H9 (cell line): ENCODE data around the gene SPTBN5. TPM values are rescaled to one million over a fixed set of nuclear protein-coding genes. Genes with fewer than 3 reads are reported as not detected.

Experiments
- DNase-seq: peaks from one replicate; pipeline ENCODE4 v3.0.0-alpha.2; 2017
- H2AFZ ChIP-seq: one replicate; pipeline ENCODE4 v1.6.1; 2013; ENCODE audit warnings: mild to moderate bottlenecking, low read length, control low read depth, moderate library complexity
- H2AK5ac ChIP-seq: 2 replicates; pipeline ENCODE4 v1.6.1; 2013; ENCODE audit warnings: low read length, control low read depth, mixed read lengths; ENCODE audit not compliant: insufficient read length
- H2BK120ac ChIP-seq: one replicate; pipeline ENCODE4 v1.6.1; 2013; ENCODE audit warnings: low read depth, mild to moderate bottlenecking, low read length, control low read depth, inconsistent platforms; ENCODE audit not compliant: poor library complexity, severe bottlenecking
- H2BK12ac ChIP-seq: 2 replicates; pipeline ENCODE4 v1.6.1; 2013; ENCODE audit warnings: low read length, control low read depth, mixed read lengths, low read depth; ENCODE audit not compliant: insufficient read length
- H2BK15ac ChIP-seq: 2 replicates; pipeline ENCODE4 v1.6.1; 2013; ENCODE audit warnings: low read depth, low read length, control low read depth
- H2BK20ac ChIP-seq: one replicate; pipeline ENCODE4 v1.6.1; 2013; ENCODE audit warnings: low read depth, mild to moderate bottlenecking, low read length, control low read depth, inconsistent platforms; ENCODE audit not compliant: poor library complexity, severe bottlenecking
- H2BK5ac ChIP-seq: 2 replicates; pipeline ENCODE4 v1.6.1; 2013; ENCODE audit warnings: low read length, control low read depth, mixed read lengths; ENCODE audit not compliant: insufficient read length
- H3K14ac ChIP-seq: 2 replicates; pipeline ENCODE4 v1.6.1; 2013; ENCODE audit warnings: low read length, control low read depth; ENCODE audit not compliant: insufficient read depth
- H3K18ac ChIP-seq: 2 replicates; pipeline ENCODE4 v1.6.1; 2013; ENCODE audit warnings: low read depth, mild to moderate bottlenecking, mixed read lengths, low read length, control low read depth; ENCODE audit not compliant: insufficient read length
- H3K23ac ChIP-seq: 2 replicates; pipeline ENCODE4 v1.6.1; 2013; ENCODE audit warnings: low read length, control low read depth, mixed read lengths, low read depth; ENCODE audit not compliant: insufficient read length
- H3K23me2 ChIP-seq: 2 replicates; pipeline ENCODE4 v1.6.1; 2013; ENCODE audit warnings: low read depth, mild to moderate bottlenecking, mixed read lengths, low read length, control low read depth; ENCODE audit not compliant: insufficient read length, poor library complexity, severe bottlenecking
- H3K27ac ChIP-seq: 2 replicates; pipeline ENCODE4 v1.5.1; 2013; ENCODE audit warnings: low read length, control low read depth, mixed read lengths, low read depth; ENCODE audit not compliant: insufficient read length
- H3K27me3 ChIP-seq: 2 replicates; pipeline ENCODE4 v1.6.1; 2013; ENCODE audit warnings: low read length, control low read depth, inconsistent platforms; ENCODE audit not compliant: insufficient read depth
- H3K4ac ChIP-seq: 2 replicates; pipeline ENCODE4 v1.6.1; 2013; ENCODE audit warnings: low read depth, mild to moderate bottlenecking, control low read depth, inconsistent platforms, low read length, moderate library complexity
- H3K4me1 ChIP-seq: 2 replicates; pipeline ENCODE4 v1.6.1; 2013; ENCODE audit warnings: low read length, control low read depth, inconsistent platforms; ENCODE audit not compliant: insufficient read depth
- H3K4me2 ChIP-seq: 2 replicates; pipeline ENCODE4 v1.6.1; 2013; ENCODE audit warnings: low read length, control low read depth, mixed read lengths; ENCODE audit not compliant: insufficient read length, insufficient read depth
- H3K56ac ChIP-seq: 2 replicates; pipeline ENCODE4 v1.6.1; 2013; ENCODE audit warnings: low read depth, mild to moderate bottlenecking, mixed read lengths, low read length, control low read depth; ENCODE audit not compliant: insufficient read length
- H3K79me1 ChIP-seq: 2 replicates; pipeline ENCODE4 v1.6.1; 2013; ENCODE audit warnings: low read depth, mild to moderate bottlenecking, moderate library complexity, low read length, control low read depth, inconsistent platforms; ENCODE audit not compliant: insufficient read depth, poor library complexity, severe bottlenecking
- H3K79me2 ChIP-seq: 2 replicates; pipeline ENCODE4 v1.6.1; 2013; ENCODE audit warnings: low read length, control low read depth, inconsistent platforms; ENCODE audit not compliant: insufficient read depth
- H3K9ac ChIP-seq: 2 replicates; pipeline ENCODE4 v1.6.1; 2013; ENCODE audit warnings: low read length, control low read depth, mixed read lengths; ENCODE audit not compliant: insufficient read length; ENCODE audit errors: extremely low read depth
- H3K9me3 ChIP-seq: one replicate; pipeline ENCODE4 v1.6.1; 2013; ENCODE audit warnings: low read depth, low read length, inconsistent platforms; ENCODE audit not compliant: control insufficient read depth
- H3T11ph ChIP-seq: one replicate; pipeline ENCODE4 v1.6.1; 2013; ENCODE audit warnings: mild to moderate bottlenecking, low read length, control low read depth, inconsistent platforms
- H4K20me1 ChIP-seq: one replicate; pipeline ENCODE4 v1.6.1; 2013; ENCODE audit not compliant: control insufficient read depth, insufficient read length, insufficient read depth
- H4K5ac ChIP-seq: 2 replicates; pipeline ENCODE4 v1.6.1; 2013; ENCODE audit warnings: low read depth, mild to moderate bottlenecking, mixed read lengths, low read length, control low read depth; ENCODE audit not compliant: insufficient read length
- H4K8ac ChIP-seq: replicated peaks from 2 replicates; pipeline ENCODE4 v1.6.1; 2013; ENCODE audit warnings: low read length, control low read depth, mixed read lengths, low read depth; ENCODE audit not compliant: insufficient read length
- H4K91ac ChIP-seq: 2 replicates; pipeline ENCODE4 v1.6.1; 2013; ENCODE audit warnings: low read depth, mild to moderate bottlenecking, moderate library complexity, mixed read lengths, low read length, control low read depth; ENCODE audit not compliant: insufficient read length
- H3K27ac Mint-ChIP-seq, 3 experiments: 2 replicates in 2 of 3; 3 replicates in 1 of 3; pipeline ENCODE4 v1.8.0; 2020 to 2021; ENCODE audit warnings: mixed read lengths in 3 of 3, mild to moderate bottlenecking in 1 of 3, moderate library complexity in 1 of 3
- H3K27me3 Mint-ChIP-seq: 2 replicates; pipeline ENCODE4 v1.8.0; 2021; ENCODE audit warnings: low read depth, mild to moderate bottlenecking, moderate library complexity, mixed read lengths
- H3K36me3 Mint-ChIP-seq, 3 experiments: 2 replicates in 2 of 3; 3 replicates in 1 of 3; pipeline ENCODE4 v1.8.0; 2020 to 2021; ENCODE audit warnings: low read depth in 3 of 3, mixed read lengths in 3 of 3; ENCODE audit not compliant: insufficient read depth in 1 of 3
- H3K4me1 Mint-ChIP-seq, 2 experiments: 2 replicates each; pipeline ENCODE4 v1.8.0; 2020; ENCODE audit warnings: mixed read lengths in 2 of 2
- H3K4me3 Mint-ChIP-seq, 2 experiments: 2 replicates in 1 of 2; 3 replicates in 1 of 2; pipeline ENCODE4 v1.8.0; 2020 to 2021; ENCODE audit warnings: mild to moderate bottlenecking in 2 of 2, mixed read lengths in 2 of 2, moderate library complexity in 1 of 2
- H3K9me3 Mint-ChIP-seq, 2 experiments: 2 replicates in 1 of 2; 3 replicates in 1 of 2; pipeline ENCODE4 v1.8.0; 2020; ENCODE audit warnings: mild to moderate bottlenecking in 2 of 2, mixed read lengths in 2 of 2, moderate library complexity in 1 of 2
- CTCF ChIP-seq: fragments of 200-600 bp; sonication (generic); conservative IDR thresholded peaks from 3 replicates; pipeline ENCODE4 v1.8.0; 2021; ENCODE audit warnings: antibody characterized with exemption, mild to moderate bottlenecking
- WGBS: extraction: QIAGEN DNeasy Blood & Tissue Kit; methylation state at CpG from one replicate; pipeline ENCODE4 v1.1.7; 2013; ENCODE audit warnings: missing lambda C conversion rate, low lambda C conversion rate, mixed read lengths; ENCODE audit not compliant: insufficient read length; ENCODE audit errors: extremely low coverage; 5-methylcytosine and 5-hydroxymethylcytosine counted together
- total RNA-seq: library from RNA; stranded (reverse); gene quantifications from 2 replicates; pipeline ENCODE4 v1.2.1, GENCODE V29; 2021

Gene SPTBN5
- total RNA-seq, 1 experiment from 2014 or later: 0.90 TPM

DNA sequence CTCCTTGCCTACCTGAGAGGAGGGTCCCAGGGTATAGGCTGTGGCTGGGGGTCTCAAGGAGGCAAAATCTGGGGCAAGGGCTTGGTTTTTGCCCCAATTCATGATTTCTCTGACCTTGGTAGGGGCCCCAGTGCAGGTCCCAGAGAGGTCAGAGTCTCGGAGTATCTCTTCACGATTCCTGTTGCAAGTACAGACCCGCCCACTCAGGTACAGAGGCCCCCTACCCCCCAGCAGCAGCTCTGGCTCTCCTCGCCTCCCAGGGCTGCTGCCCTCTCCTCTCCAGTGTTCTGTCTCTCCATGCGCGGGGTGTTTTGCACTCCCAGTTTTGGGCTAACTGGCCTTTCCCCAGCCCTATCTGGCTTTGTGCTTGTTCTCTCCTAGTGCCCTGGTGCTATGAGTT is 71.4 kb downstream of the SPTBN5 start:
- Histone ChIP-seq H3K27ac (no peak overlapping the region), H3K9ac (no peak overlapping the region), H3K56ac (no peak overlapping the region), H3K23me2 (peaks cover 3% of the 10 kb centered on the region), H3K4ac (no peak overlapping the region), H3K4me1 (no peaks in the 10 kb centered on the region), H4K20me1 (no peaks in the 10 kb centered on the region), H4K5ac (no peak overlapping the region), H3K27me3 (no peaks in the 10 kb centered on the region), H3K18ac (no peak overlapping the region), H3K4me2 (no peak overlapping the region), H3K79me2 (no peaks in the 10 kb centered on the region), H2BK5ac (no peak overlapping the region), H2BK120ac (no peak overlapping the region), H2AFZ (no peak overlapping the region), H2BK15ac (no peak overlapping the region), H3T11ph (no peak overlapping the region), H3K9me3 (no peaks in the 10 kb centered on the region), H3K79me1 (no peaks in the 10 kb centered on the region), H2AK5ac (no peak overlapping the region), H2BK12ac (no peak overlapping the region), H2BK20ac (no peak overlapping the region), H4K8ac (no peak overlapping the region), H4K91ac (no peak overlapping the region), H3K23ac (no peak overlapping the region), H3K14ac (no peak overlapping the region)
- DNase-seq: no peak
- Mint-ChIP-seq H3K27me3 (no peaks in the 10 kb centered on the region), H3K27ac (peak overlapping the region in 1 of 3 experiments; percentile 88; a peak in 1 of 7 replicates), H3K4me3 (no peak overlapping the region), H3K4me1 (peaks cover 4 to 12% of the 10 kb centered on the region in 2 experiments; a peak in 3 of 4 replicates), H3K36me3 (peaks cover 3 to 12% (median 4%) of the 10 kb centered on the region in 3 experiments; a peak in 5 of 7 replicates), H3K9me3 (no peaks in the 10 kb centered on the region)
- TF ChIP-seq CTCF: no peak
- WGBS: no CpG with 5 or more reads among the region's 6 CpGs
